Uterus (tissue), 4 donors: ENCODE results near the gene NT5C3B. TPM values are rescaled to one million over a fixed set of nuclear protein-coding genes. Genes with fewer than 3 reads are reported as not detected.
"Not testable (repeated sequence)": the region's sequence is repeated elsewhere in the genome, so short reads cannot be mapped to it uniquely, and the experiment has no call there.

Experiments used
- DNase-seq, 2 donors: peaks; one replicate each; pipeline ENCODE4 v3.0.0-alpha.2; 2019 to 2020
- H3K27ac ChIP-seq, 2 donors: fragments of 200-600 bp; sonication (generic); 1 replicate in 1 of 2; 2 replicates in 1 of 2; pipeline ENCODE4 v1.5.1; 2016 to 2018
- H3K27me3 ChIP-seq, 2 donors: fragments of 200-600 bp; sonication (generic); one replicate each; pipeline ENCODE4 v1.5.1; 2018 to 2019; ENCODE audit warnings: control low read depth in 1 of 2
- H3K36me3 ChIP-seq, 2 donors: fragments of 200-600 bp; sonication (generic); one replicate each; pipeline ENCODE4 v1.5.1; 2019; ENCODE audit warnings: control low read depth in 1 of 2
- H3K4me1 ChIP-seq, 2 donors: fragments of 200-600 bp; sonication (generic); one replicate each; pipeline ENCODE4 v1.5.1; 2018 to 2019; ENCODE audit warnings: control low read depth in 1 of 2
- H3K4me3 ChIP-seq, 2 donors: fragments of 200-600 bp; sonication (generic); 1 replicate in 1 of 2; 2 replicates in 1 of 2; pipeline ENCODE4 v1.5.1; 2018 to 2019; ENCODE audit warnings: mild to moderate bottlenecking in 1 of 2
- H3K9me3 ChIP-seq, 2 donors: fragments of 200-600 bp; sonication (generic); one replicate each; pipeline ENCODE4 v1.5.1; 2019; ENCODE audit warnings: control low read depth in 1 of 2
- CTCF ChIP-seq, 4 experiments: fragments of 200-600 bp in 2 of 4; fragments of 450-650 bp in 2 of 4; sonication (generic) in 2 of 4; IDR thresholded peaks; one replicate each; pipeline ENCODE4 v1.5.1; 2016 to 2019; ENCODE audit warnings: antibody characterized with exemption in 4 of 4, mild to moderate bottlenecking in 2 of 4, moderate library complexity in 1 of 4
- POLR2A ChIP-seq, 2 donors: fragments of 450-650 bp; IDR thresholded peaks; one replicate each; pipeline ENCODE4 v1.6.1; 2016; ENCODE audit warnings: antibody characterized with exemption in 2 of 2, mild to moderate bottlenecking in 1 of 2, moderate library complexity in 1 of 2
- intact Hi-C: fragments of 100-400 bp; cut with DNase I; formaldehyde crosslinking; loops from one replicate; pipeline ENCODE4 v1.15.1; 2023; ENCODE audit warnings: low total_unique reads
- total RNA-seq, 4 donors: library from RNA; depleted of rRNA in 3 of 4; stranded (reverse); fragments of >200 nt in 3 of 4; gene quantifications; one replicate each; pipeline versions ENCODE4 v1.1.0 to v1.2.4, GENCODE V29; 2014 to 2023
- donor health status: DM: yes; HTN: yes; CAD: no.

The NT5C3B gene
- total RNA-seq, 4 donors from 2014 or later: 32.5 to 77.9 (median 68.1) TPM

- Histone ChIP-seq H3K4me1 (no peaks in the 10 kb centered on the region), H3K27ac (peak within 1 kb of the TSS in 1 of 2 donors; percentile 87), H3K9me3 (no peaks in the 10 kb centered on the region), H3K4me3 (peak within 1 kb of the TSS in 1 of 2 donors; percentile 70), H3K36me3 (no peaks in the 10 kb centered on the region), H3K27me3 (no peaks in the 10 kb centered on the region)
- TF ChIP-seq CTCF (IDR thresholded peaks at IDR 0.05): no peak
- no peak for TF ChIP-seq POLR2A (IDR thresholded peaks at IDR 0.05)
- DNase-seq: no peak
- intact Hi-C loops: no loop called here
Measured at GRCh38 chr17:41837761-41838538, 1.9 kb upstream of the NT5C3B start, which contains the start of gene KLHL10. TSS of gene KLHL10 (plus strand) at chr17:41837825. CDS start at chr17:41837933, 108 bp downstream.

- no peak for DNase-seq
- H3K4me3 ChIP-seq: peak overlapping the region; percentile 70 to 79
- no peaks in the 10 kb centered on the region for H3K36me3 ChIP-seq
- H3K27ac ChIP-seq: peak overlapping the region; percentile 84 to 87
- intact Hi-C loops: no loop called here
- H3K27me3 ChIP-seq: no peaks in the 10 kb centered on the region
- TF ChIP-seq POLR2A (IDR thresholded peaks at IDR 0.05) (no peak), CTCF (IDR thresholded peaks at IDR 0.05) (no peak)
- no peaks in the 10 kb centered on the region for H3K4me1 ChIP-seq
- no peaks in the 10 kb centered on the region for H3K9me3 ChIP-seq
Measured at GRCh38 chr17:41836550-41837196, 641 bp upstream of the NT5C3B start.

- no peaks in the 10 kb centered on the region for H3K36me3 ChIP-seq
- no peaks in the 10 kb centered on the region for H3K4me1 ChIP-seq
- intact Hi-C loops: no loop called here
- DNase-seq: no peak
- no peaks in the 10 kb centered on the region for H3K27me3 ChIP-seq
- peak overlapping the region; percentile 84 to 87 for H3K27ac ChIP-seq
- H3K4me3 ChIP-seq: peak overlapping the region; percentile 70 to 79
- no peak for TF ChIP-seq CTCF (IDR thresholded peaks at IDR 0.05)
- TF ChIP-seq POLR2A (IDR thresholded peaks at IDR 0.05): no peak
- no peaks in the 10 kb centered on the region for H3K9me3 ChIP-seq
Measured at GRCh38 chr17:41835214-41835799, 725 bp downstream of the NT5C3B start.

GRCh38 chr17:41829961-41830360 is 6.1 kb downstream of the NT5C3B start:
- not testable (repeated sequence) for H3K36me3 ChIP-seq, H3K27me3 ChIP-seq, H3K9me3 ChIP-seq

GRCh38 chr17:41825175-41825845 is 10.7 kb downstream of the NT5C3B start:
- Histone ChIP-seq H3K36me3 (no peaks in the 10 kb centered on the region), H3K4me3 (no peak overlapping the region), H3K9me3 (no peaks in the 10 kb centered on the region), H3K27ac (no peak overlapping the region), H3K27me3 (no peaks in the 10 kb centered on the region), H3K4me1 (no peaks in the 10 kb centered on the region)
- TF ChIP-seq POLR2A (IDR thresholded peaks at IDR 0.05): no peak
- no peak for TF ChIP-seq CTCF (IDR thresholded peaks at IDR 0.05)
- no peak for DNase-seq
- intact Hi-C loops: no loop called here

More at GRCh38 chr17:41829961-41830360, 6.1 kb downstream of the NT5C3B start:
- H3K4me3 ChIP-seq, H3K27ac ChIP-seq, H3K4me1 ChIP-seq, intact Hi-C loops: not testable (repeated sequence)
- DNase-seq: peak in 1 of 2 donors; percentile 2
